ENCODE results near the gene TBX1. TPM values are rescaled to one million over a fixed set of nuclear protein-coding genes. Genes with fewer than 3 reads are reported as not detected.

Gene TBX1
- total RNA-seq, 1 donor from 2014 or later, result 12.9 TPM

DNA sequence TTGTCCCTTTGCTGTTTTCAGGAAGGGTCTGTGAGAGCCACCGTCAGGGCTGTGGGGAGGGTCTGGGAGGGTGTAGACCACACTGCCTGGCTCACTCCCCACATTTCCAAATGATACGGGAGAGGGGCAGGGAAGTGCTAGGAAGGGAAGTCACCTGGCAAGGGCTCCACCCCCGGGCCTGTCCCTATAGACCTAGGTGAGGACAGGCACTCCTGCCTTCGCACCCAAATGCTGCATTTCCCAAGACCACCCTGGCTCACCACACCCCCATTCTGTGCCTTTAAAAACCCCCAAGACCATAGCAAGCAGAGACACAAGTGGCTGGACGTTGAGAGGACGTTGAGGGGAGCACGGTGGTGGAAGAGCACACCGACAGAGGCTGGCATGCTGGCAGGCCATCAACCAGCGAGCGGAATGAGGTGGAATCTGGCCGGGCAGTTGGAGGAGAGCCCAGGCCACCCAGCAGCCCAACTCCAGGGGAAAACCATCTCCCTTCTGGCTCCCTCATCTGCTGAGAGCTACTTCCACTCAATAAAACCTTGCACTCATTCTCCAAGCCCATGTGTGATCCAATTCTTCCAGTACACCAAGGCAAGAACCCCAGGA, 48.4 kb downstream of the TBX1 start:
- DNase-seq (ENCODE audit: low read depth) (no peak), FAIRE-seq (no peak)
- TF ChIP-seq, protein P1, sequence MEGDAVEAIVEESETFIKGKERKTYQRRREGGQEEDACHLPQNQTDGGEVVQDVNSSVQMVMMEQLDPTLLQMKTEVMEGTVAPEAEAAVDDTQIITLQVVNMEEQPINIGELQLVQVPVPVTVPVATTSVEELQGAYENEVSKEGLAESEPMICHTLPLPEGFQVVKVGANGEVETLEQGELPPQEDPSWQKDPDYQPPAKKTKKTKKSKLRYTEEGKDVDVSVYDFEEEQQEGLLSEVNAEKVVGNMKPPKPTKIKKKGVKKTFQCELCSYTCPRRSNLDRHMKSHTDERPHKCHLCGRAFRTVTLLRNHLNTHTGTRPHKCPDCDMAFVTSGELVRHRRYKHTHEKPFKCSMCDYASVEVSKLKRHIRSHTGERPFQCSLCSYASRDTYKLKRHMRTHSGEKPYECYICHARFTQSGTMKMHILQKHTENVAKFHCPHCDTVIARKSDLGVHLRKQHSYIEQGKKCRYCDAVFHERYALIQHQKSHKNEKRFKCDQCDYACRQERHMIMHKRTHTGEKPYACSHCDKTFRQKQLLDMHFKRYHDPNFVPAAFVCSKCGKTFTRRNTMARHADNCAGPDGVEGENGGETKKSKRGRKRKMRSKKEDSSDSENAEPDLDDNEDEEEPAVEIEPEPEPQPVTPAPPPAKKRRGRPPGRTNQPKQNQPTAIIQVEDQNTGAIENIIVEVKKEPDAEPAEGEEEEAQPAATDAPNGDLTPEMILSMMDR (IDR thresholded peaks at IDR 0.05; ENCODE audit: insufficient read depth, low read length, severe bottlenecking), result no peak
- Histone ChIP-seq H3K36me3 (ENCODE audit: control insufficient read depth, insufficient read depth, low read length) (no peaks in the 10 kb centered on the region), H3K27me3 (ENCODE audit: control insufficient read depth, insufficient read depth, low read length) (no peaks in the 10 kb centered on the region), H3K4me3 (ENCODE audit: low read depth, low read length) (no peak overlapping the region)

DNA sequence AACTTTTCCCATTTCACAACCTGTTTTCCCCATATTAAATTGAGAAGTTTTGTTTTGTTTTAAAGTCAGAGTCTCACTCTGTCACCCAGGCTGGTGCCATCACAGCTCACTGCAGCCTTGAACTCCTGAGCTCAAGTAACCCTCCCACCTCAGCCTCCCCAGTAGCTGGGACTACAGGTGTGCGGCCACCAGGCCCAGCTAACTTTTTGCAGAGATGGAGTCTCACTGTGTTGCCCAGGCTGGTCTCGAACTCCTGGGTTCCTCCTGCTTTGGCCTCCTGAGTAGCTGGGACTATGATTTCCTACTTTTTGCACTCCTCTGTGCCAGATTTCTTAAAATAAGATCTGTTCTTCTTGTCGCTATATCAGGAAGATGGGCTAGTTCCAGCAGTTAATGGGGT, 49.2 kb downstream of the TBX1 start:
- FAIRE-seq (no peak), DNase-seq (ENCODE audit: low read depth) (no peak)
- H3K4me3 ChIP-seq (ENCODE audit: low read depth, low read length), result no peak overlapping the region

DNA sequence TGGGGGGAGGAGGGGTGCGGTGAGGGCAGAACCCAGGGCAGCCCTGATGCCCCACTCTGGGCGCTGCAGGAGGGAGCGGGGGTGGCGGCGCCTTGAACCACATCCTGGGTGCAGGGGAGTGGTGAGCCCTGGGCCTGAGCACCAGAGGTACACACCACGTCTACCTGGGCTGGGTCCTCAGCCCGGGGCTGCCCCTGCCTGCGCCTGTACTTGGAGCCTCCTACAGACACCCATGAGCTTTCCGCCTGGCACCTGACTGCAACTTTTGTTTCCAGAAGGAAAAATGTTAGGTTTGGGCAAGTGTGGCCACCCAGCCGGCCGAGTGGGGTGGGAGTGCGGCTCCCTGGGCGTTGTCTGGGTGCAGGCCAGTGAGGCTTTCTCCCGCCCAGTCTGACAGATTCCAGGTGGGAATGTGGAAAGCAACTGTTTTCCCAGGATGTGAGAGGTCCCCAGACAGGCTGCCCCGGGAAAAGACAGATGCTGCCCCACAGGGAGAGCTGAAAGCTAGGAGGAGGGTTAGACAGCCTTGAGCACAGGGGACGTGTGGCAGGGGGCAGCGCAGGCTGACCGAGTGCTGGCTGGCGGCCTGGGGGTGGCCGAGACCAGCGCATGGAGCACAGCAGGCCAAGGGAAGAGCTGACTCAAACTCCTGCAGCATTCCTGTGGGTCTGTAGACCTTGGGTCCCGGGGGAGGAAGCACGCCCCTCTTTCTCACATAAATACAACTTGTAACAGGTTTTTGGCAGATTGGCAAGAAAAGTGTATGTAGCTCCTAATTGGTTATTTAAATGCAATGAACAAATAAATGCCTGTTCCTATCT, 50.0 kb downstream of the TBX1 start:
- TF ChIP-seq, protein P1 (IDR thresholded peaks at IDR 0.05; ENCODE audit: insufficient read depth, low read length, severe bottlenecking), result no peak
- FAIRE-seq, result no peak

More for the DNA sequence above, 49.2 kb downstream of the TBX1 start:
- TF ChIP-seq, protein P1 (IDR thresholded peaks at IDR 0.05; ENCODE audit: insufficient read depth, low read length, severe bottlenecking), result no peak
- Histone ChIP-seq H3K27me3 (ENCODE audit: control insufficient read depth, insufficient read depth, low read length) (no peaks in the 10 kb centered on the region), H3K36me3 (ENCODE audit: control insufficient read depth, insufficient read depth, low read length) (no peaks in the 10 kb centered on the region)

DNA sequence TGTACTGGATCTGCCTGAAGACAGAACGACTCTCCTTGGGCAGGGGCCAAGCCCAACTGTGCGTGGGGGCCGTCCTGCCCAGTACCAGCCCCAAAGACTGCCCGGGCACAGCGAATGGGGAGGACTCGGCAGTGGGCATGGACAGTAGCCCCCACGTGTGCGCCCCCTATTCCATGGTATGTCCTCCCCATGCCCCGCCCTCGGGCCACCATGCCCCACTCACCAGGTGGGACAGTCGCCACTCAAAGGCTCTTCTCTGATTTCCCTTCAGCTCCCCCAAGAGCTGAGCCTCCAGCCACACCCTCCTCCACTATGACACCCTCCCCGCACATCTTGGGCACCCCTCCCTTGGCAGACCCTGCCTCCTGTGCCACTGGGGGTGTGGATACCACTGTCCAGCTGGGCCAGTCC, 50.6 kb downstream of the TBX1 start:
- Histone ChIP-seq H3K36me3 (ENCODE audit: control insufficient read depth, insufficient read depth, low read length) (no peaks in the 10 kb centered on the region), H3K27me3 (ENCODE audit: control insufficient read depth, insufficient read depth, low read length) (no peaks in the 10 kb centered on the region), H3K4me3 (ENCODE audit: low read depth, low read length) (no peak overlapping the region)
- FAIRE-seq, result no peak
- no peak for DNase-seq (ENCODE audit: low read depth)
- TF ChIP-seq, protein P1 (IDR thresholded peaks at IDR 0.05; ENCODE audit: insufficient read depth, low read length, severe bottlenecking), result no peak

More for the DNA sequence above, 50.0 kb downstream of the TBX1 start:
- no peaks in the 10 kb centered on the region for H3K36me3 ChIP-seq (ENCODE audit: control insufficient read depth, insufficient read depth, low read length)
- no peaks in the 10 kb centered on the region for H3K27me3 ChIP-seq (ENCODE audit: control insufficient read depth, insufficient read depth, low read length)
- H3K4me3 ChIP-seq (ENCODE audit: low read depth, low read length), result no peak overlapping the region
- no peak for DNase-seq (ENCODE audit: low read depth)

DNA sequence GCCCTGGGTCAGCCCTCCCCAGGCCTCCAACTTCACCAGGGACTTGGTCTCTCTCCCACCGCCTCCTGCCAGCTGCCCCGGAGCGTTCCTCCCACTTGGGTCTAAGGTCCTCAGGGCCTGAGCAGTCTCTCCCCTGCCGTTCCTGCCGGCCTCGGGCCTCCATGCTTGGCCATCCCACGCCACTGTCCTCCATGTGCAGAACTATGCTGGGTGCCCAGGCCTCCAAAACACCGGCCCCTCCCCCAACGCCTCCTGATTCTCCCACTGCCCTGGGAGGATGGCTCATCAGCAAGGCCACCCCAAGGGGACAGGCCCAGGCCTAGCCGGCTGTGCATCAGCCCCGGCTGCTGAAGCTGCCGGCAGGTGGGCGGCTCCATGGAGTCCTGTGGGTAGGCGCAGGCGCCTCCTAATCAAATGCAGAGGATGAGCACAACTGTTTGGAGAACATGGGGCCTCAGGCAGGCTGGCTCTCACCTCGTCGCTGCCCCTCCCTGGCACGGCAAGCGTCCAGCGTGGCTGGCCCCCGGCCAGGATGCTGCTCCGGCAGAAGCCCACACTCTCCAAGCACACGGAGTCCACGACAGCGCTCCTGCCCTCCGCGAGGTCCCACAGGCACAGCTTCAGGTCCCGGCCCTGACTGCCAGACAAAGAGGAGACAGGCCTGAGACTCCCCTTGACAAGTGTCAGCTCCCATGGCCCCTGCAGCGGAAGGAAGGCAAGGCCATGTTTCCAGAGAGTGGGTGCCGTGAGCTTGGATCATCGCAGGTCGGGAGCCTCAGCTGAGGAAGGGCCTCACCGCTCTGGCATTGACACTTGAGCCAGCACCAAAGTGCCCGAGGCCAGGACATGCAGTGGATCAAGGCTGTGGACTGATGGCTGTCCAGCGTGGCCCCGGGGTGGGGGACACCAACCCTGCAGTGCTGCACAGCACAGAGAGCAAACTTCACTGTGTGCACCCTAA, 51.5 kb downstream of the TBX1 start:
- Histone ChIP-seq H3K4me3 (ENCODE audit: low read depth, low read length) (no peak overlapping the region), H3K27me3 (ENCODE audit: control insufficient read depth, insufficient read depth, low read length) (no peaks in the 10 kb centered on the region), H3K36me3 (ENCODE audit: control insufficient read depth, insufficient read depth, low read length) (no peaks in the 10 kb centered on the region)
- DNase-seq (ENCODE audit: low read depth), result no peak
- no peak for FAIRE-seq
- TF ChIP-seq, protein P1 (IDR thresholded peaks at IDR 0.05; ENCODE audit: insufficient read depth, low read length, severe bottlenecking), result no peak
